AG04449 (cell line): ENCODE results near the gene MAFG.

ENCODE experiments used
- CTCF ChIA-PET: fragments of 350-600 bp; formaldehyde crosslinking; extraction: SDS; loops from one replicate; lab custom pipeline; 2021; ENCODE audit warnings: antibody characterized with exemption; lab: Yijun Ruan, JAX
- POLR2A ChIA-PET: fragments of 400-600, 350-600 bp; formaldehyde crosslinking; extraction: SDS; loops from one replicate; lab custom pipeline; 2020; ENCODE audit warnings: antibody characterized with exemption, inconsistent platforms; lab: Yijun Ruan, JAX
- DNase-seq: peaks from one replicate; pipeline ENCODE4 v3.0.0-alpha.2; 2010; ENCODE audit warnings: low read depth, low spot score
- H3K4me3 ChIP-seq: 2 replicates; pipeline ENCODE4 v1.5.1; 2011; ENCODE audit warnings: low read depth, mild to moderate bottlenecking, control low read depth, low read length
- TF ChIP-seq, protein P1 (sequence below): IDR thresholded peaks from one replicate; pipeline ENCODE4 v1.5.1; 2011; ENCODE audit warnings: mild to moderate bottlenecking, moderate library complexity, low read length, control low read depth, inconsistent platforms; ENCODE audit not compliant: insufficient read depth; ENCODE audit errors: missing control alignments

MAFG gene

DNA sequence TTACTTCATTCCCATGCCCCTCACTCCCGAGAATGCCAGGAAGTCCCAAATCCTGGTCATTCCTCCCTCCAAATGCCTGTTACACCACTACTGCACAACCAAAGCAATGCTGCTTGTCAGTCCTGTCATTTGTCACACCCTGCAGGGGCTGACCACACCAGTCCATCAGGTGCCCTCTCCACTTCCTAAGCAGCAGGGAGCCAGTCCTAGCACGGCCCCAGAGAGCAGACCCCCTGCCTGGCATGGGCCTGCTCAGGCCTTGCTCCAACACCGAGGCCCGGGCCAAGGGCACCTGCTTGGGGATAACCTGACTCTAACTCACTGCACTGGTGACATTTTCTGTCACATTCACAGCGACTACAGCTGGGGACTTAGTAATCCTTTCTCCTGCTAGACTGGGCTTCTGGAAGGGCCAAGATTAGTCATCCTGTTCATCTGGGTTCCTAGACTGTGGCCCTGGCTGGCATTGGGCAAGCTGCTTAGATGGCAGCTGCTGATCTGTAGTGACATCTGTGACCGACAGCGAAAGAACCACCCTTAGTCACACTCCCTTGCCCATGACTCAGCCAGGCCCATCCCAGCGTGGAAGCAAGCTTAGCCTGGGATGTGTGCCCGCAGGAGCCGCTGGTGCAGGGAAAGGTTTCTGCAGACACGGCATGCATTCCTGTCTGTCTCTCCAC, 41.5 kb downstream of the MAFG start:
- ChIA-PET POLR2A (interaction anchor here (1.2 to 1.6 kb wide), 2 partner anchors 8 to 14 kb away, joined by 3 to 4 read pairs; no protein-coding TSS in a partner anchor), CTCF (no interaction called here)
- TF ChIP-seq, protein P1, sequence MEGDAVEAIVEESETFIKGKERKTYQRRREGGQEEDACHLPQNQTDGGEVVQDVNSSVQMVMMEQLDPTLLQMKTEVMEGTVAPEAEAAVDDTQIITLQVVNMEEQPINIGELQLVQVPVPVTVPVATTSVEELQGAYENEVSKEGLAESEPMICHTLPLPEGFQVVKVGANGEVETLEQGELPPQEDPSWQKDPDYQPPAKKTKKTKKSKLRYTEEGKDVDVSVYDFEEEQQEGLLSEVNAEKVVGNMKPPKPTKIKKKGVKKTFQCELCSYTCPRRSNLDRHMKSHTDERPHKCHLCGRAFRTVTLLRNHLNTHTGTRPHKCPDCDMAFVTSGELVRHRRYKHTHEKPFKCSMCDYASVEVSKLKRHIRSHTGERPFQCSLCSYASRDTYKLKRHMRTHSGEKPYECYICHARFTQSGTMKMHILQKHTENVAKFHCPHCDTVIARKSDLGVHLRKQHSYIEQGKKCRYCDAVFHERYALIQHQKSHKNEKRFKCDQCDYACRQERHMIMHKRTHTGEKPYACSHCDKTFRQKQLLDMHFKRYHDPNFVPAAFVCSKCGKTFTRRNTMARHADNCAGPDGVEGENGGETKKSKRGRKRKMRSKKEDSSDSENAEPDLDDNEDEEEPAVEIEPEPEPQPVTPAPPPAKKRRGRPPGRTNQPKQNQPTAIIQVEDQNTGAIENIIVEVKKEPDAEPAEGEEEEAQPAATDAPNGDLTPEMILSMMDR: no peak
- H3K4me3 ChIP-seq: no peak overlapping the region
- DNase-seq: no peak

DNA sequence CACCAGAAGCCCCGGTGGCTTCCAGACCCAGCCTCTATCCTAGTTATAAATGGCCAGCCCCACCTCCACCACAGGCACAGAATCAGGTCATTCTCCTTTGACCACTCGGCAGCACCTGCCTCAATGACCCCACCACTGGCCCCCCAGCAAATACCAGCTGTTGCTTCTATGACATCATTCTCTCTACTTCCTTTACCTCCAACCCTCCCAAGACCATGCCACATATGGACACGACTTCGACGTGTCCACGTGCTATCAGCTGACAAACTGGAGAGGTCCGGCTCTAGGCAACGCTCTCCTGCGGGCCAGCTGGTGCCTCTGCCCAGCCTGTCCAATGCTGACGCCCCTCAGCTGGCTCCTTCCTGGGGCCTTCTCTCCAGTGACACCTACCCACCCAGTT, 42.1 kb downstream of the MAFG start:
- no peak for DNase-seq
- H3K4me3 ChIP-seq: no peak overlapping the region
- TF ChIP-seq, protein P1: no peak
- CTCF ChIA-PET: no interaction called here
- POLR2A ChIA-PET: interaction anchor here (0.7 kb wide), 1 partner anchor 51 kb away, joined by 3 read pairs; the partner anchor contains the start of gene PYCR1

DNA sequence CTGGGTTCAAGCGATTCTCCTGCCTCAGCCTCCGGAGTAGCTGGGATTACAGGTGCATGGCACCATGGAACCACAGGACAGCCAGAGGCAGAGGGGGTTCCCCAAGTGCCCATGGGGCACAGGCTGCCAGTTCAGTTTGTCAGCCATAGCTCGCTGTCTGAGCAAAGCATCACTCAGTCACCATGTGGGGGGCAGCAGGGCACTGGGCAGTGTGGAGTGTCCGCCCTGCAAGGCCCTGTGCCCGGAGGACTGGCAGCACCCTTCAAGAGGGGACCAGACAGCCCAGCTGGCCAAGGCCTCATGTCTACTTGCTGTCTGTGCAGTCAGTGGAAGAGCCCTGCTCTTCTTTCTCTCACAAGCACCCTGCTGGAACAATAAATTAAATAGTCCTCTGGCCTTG, 42.6 kb downstream of the MAFG start:
- POLR2A ChIA-PET: interaction anchor here (0.7 kb wide), 1 partner anchor 52 kb away, joined by 3 read pairs; the partner anchor contains the start of gene PYCR1
- TF ChIP-seq, protein P1: no peak
- CTCF ChIA-PET: no interaction called here

DNA sequence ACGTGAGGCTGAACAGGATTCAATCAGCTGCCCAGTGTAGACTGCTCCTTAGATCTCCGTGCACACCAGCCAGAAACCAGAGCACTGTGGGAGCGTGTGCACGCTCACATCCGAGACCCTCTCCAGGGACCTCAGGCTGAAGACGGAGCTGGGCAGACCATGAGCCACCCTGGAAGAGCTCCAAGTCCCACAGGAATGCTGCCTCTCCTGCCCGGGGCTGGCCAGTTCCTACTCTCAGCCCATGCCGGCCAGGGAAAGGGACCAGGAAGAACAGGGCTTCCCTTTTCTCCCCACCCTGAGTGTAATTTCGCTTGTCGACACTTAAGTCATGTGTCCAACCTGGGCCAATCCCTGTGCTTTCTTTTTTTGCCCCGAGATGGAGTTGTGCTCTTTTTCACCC, 43.0 kb downstream of the MAFG start:
- TF ChIP-seq, protein P1: no peak
- CTCF ChIA-PET: no interaction called here
- DNase-seq: no peak
- POLR2A ChIA-PET: no interaction called here
- no peak overlapping the region for H3K4me3 ChIP-seq

More for the DNA sequence above, 42.6 kb downstream of the MAFG start:
- no peak for DNase-seq
- H3K4me3 ChIP-seq: no peak overlapping the region

DNA sequence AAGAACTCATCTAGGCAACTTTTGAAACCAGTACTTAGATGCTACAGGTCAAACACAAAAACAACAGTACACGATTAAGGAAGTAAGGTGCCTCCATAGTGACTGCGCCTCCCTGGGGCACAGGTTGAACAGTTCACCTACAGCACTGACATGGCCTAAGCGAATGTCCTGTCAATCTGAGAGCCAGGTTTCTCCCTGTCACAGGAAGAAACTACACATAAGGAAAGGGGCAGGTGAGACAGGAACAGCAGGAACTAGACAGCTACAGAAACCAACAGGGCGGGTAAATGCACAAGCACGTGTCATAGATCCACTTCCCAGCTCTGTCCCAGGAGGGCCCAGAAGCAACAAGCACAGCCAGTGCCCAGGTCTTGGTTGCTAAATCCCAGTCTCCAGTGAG, 48.4 kb downstream of the MAFG start:
- H3K4me3 ChIP-seq: no peak overlapping the region
- CTCF ChIA-PET: interaction anchor here (3.3 kb wide), 1 partner anchor 9 kb away, joined by 15 read pairs; the partner anchor contains the start of gene ARHGDIA
- no peak for DNase-seq
- POLR2A ChIA-PET: no interaction called here
- TF ChIP-seq, protein P1: no peak

DNA sequence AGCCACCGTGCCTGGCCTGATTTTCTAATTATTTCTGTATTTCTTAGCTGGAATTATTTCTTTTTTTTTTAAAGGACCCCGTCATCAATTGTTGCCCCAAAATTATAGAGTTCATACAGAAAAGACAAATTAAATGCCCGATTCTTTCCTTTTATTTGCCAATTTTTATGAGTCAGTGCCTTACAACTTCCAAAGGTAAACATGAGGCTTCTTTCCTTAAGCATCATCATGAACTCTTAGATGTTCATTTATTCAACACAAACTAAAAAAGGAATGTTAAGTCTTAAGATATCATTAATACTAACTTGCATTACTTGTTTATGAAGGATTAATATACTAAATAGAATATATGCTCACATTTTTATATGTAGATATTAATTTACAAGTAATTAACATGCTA, 49.2 kb downstream of the MAFG start:
- POLR2A ChIA-PET: interaction anchor here (1.1 kb wide), 1 partner anchor 8 kb away, joined by 3 read pairs; no protein-coding TSS in a partner anchor
- no peak overlapping the region for H3K4me3 ChIP-seq
- TF ChIP-seq, protein P1: no peak
- DNase-seq: no peak
- CTCF ChIA-PET: interaction anchor here (3.3 kb wide), 1 partner anchor 8 kb away, joined by 15 read pairs; the partner anchor contains the start of gene ARHGDIA
